ENCODE data around the gene NOL12.
"Not testable (repeated sequence)": the region's sequence is repeated elsewhere in the genome, so short reads cannot be mapped to it uniquely, and the experiment has no call there.

The NOL12 gene

GRCh38 chr22:37681001-37681424 is 5.1 kb upstream of the NOL12 start:
- no peak for DNase-seq

- peak; percentile 74 for DNase-seq
These were observed 4.5 kb upstream of the NOL12 start for GRCh38 chr22:37681556-37682049.

- DNase-seq, result no peak
These were observed 1.1 kb upstream of the NOL12 start for GRCh38 chr22:37684803-37685615.

GRCh38 chr22:37690407-37690806 is 4.3 kb downstream of the NOL12 start:
- DNase-seq, result no peak

- no peak for DNase-seq
These were observed 4.9 kb downstream of the NOL12 start for GRCh38 chr22:37690901-37691504.

GRCh38 chr22:37692627-37693285 is 6.6 kb downstream of the NOL12 start:
- DNase-seq, result no peak

- DNase-seq, result not testable (repeated sequence)
These were observed 8.0 kb downstream of the NOL12 start for GRCh38 chr22:37694131-37694530.

- DNase-seq, result not testable (repeated sequence)
These were observed 10.1 kb downstream of the NOL12 start for GRCh38 chr22:37696260-37696656.

- DNase-seq, result peak; percentile 96
These were observed 10.8 kb downstream of the NOL12 start, which contains the start of gene TRIOBP for GRCh38 chr22:37696657-37697537. TRIOBP (plus strand) TSS chr22:37697048; CDS start chr22:37701366, 4,318 bp downstream.

- DNase-seq, result no peak
These were observed 11.3 kb downstream of the NOL12 start for GRCh38 chr22:37697538-37697835.

GRCh38 chr22:37701141-37701786 is 15.1 kb downstream of the NOL12 start:
- DNase-seq, result no peak

GRCh38 chr22:37703906-37704305 is 17.8 kb downstream of the NOL12 start:
- no peak for DNase-seq

- DNase-seq, result no peak
These were observed 18.5 kb downstream of the NOL12 start for GRCh38 chr22:37704645-37705044.

- DNase-seq, result no peak
These were observed 19.1 kb downstream of the NOL12 start for GRCh38 chr22:37705205-37705604.

- peak; percentile 32 for DNase-seq
These were observed 22.7 kb downstream of the NOL12 start for GRCh38 chr22:37708580-37709444.

- no peak for DNase-seq
These were observed 23.3 kb downstream of the NOL12 start for GRCh38 chr22:37709445-37709765.

GRCh38 chr22:37710675-37711074 is 24.5 kb downstream of the NOL12 start:
- no peak for DNase-seq

GRCh38 chr22:37711490-37711889 is 25.3 kb downstream of the NOL12 start:
- DNase-seq, result no peak

GRCh38 chr22:37713761-37714160 is 27.6 kb downstream of the NOL12 start:
- DNase-seq, result no peak

GRCh38 chr22:37714634-37715033 is 28.5 kb downstream of the NOL12 start:
- no peak for DNase-seq

GRCh38 chr22:37715760-37716159 is 29.6 kb downstream of the NOL12 start:
- no peak for DNase-seq

Data from DMS153 (cell line).